NCI-H1436 (cell line): Measurements from ENCODE around the gene KDM1B.

Experiments used
- DNase-seq: peaks from one replicate; lab custom pipeline; 2025; lab: John Stamatoyannopoulos, UW

KDM1B gene

GRCh38 chr6:18234564-18234963, 79.3 kb downstream of the KDM1B start:
- DNase-seq, result no peak

GRCh38 chr6:18235524-18235923, 80.3 kb downstream of the KDM1B start:
- DNase-seq, result no peak

- DNase-seq, result no peak
Observed at GRCh38 chr6:18237167-18237566, 81.9 kb downstream of the KDM1B start.

- DNase-seq, result no peak
Observed at GRCh38 chr6:18240230-18240629, 85.0 kb downstream of the KDM1B start.

- no peak for DNase-seq
Observed at GRCh38 chr6:18241208-18242038, 86.2 kb downstream of the KDM1B start.

GRCh38 chr6:18242062-18242851, 87.0 kb downstream of the KDM1B start:
- no peak for DNase-seq

- DNase-seq, result no peak
Observed at GRCh38 chr6:18243302-18243893, 88.2 kb downstream of the KDM1B start.

- DNase-seq, result no peak
Observed at GRCh38 chr6:18244251-18244650, 89.0 kb downstream of the KDM1B start.

- DNase-seq, result no peak
Observed at GRCh38 chr6:18245079-18245478, 89.9 kb downstream of the KDM1B start.

GRCh38 chr6:18245642-18246041, 90.4 kb downstream of the KDM1B start:
- DNase-seq, result no peak

GRCh38 chr6:18246205-18246604, 91.0 kb downstream of the KDM1B start:
- no peak for DNase-seq

- no peak for DNase-seq
Observed at GRCh38 chr6:18247002-18247401, 91.8 kb downstream of the KDM1B start.

GRCh38 chr6:18248698-18249097, 93.5 kb downstream of the KDM1B start:
- no peak for DNase-seq

GRCh38 chr6:18249271-18249670, 94.0 kb downstream of the KDM1B start:
- DNase-seq, result no peak

- DNase-seq, result no peak
Observed at GRCh38 chr6:18253635-18254034, 98.4 kb downstream of the KDM1B start.

- no peak for DNase-seq
Observed at GRCh38 chr6:18254793-18255192, 99.6 kb downstream of the KDM1B start.

- no peak for DNase-seq
Observed at GRCh38 chr6:18259675-18260447, 104.6 kb downstream of the KDM1B start.

GRCh38 chr6:18260448-18261106, 105.4 kb downstream of the KDM1B start:
- no peak for DNase-seq

- DNase-seq, result no peak
Observed at GRCh38 chr6:18261877-18262276, 106.7 kb downstream of the KDM1B start.

- DNase-seq, result no peak
Observed at GRCh38 chr6:18262702-18263417, 107.6 kb downstream of the KDM1B start.
